ENCODE measurements around the gene MESP2. TPM values are rescaled to one million over a fixed set of nuclear protein-coding genes. Genes with fewer than 3 reads are reported as not detected.
A peak's percentile ranks its signal among the peaks of the same experiment; 100 is the strongest.

The MESP2 gene
- total RNA-seq, 2 donors from 2014 or later: 0.32 to 0.38 TPM

- intact Hi-C loops (cut with DNase I): no loop called here
- no peak for DNase-seq (ENCODE audit: low spot score)
Observed at GRCh38 chr15:89808160-89808870, 32.2 kb downstream of the MESP2 start.

GRCh38 chr15:89809093-89809786, 33.1 kb downstream of the MESP2 start:
- intact Hi-C loops (cut with DNase I): no loop called here
- DNase-seq (ENCODE audit: low spot score): no peak

GRCh38 chr15:89809787-89810148, 33.6 kb downstream of the MESP2 start:
- intact Hi-C loops (cut with DNase I): no loop called here
- no peak for DNase-seq (ENCODE audit: low spot score)

- intact Hi-C loops (cut with DNase I): no loop called here
- DNase-seq (ENCODE audit: low spot score): no peak
Observed at GRCh38 chr15:89810837-89811236, 34.7 kb downstream of the MESP2 start.

- intact Hi-C loops (cut with DNase I): loop anchor here in 1 of 2 donors (2.0 kb wide), 1 partner anchor 13 kb away; no protein-coding TSS in a partner anchor
- DNase-seq (ENCODE audit: low spot score): peak; percentile 91
Observed at GRCh38 chr15:89812011-89812846, 36.1 kb downstream of the MESP2 start.

GRCh38 chr15:89812847-89813320, 36.8 kb downstream of the MESP2 start:
- intact Hi-C loops (cut with DNase I): loop anchor here in 1 of 2 donors (2.0 kb wide), 1 partner anchor 14 kb away; no protein-coding TSS in a partner anchor
- no peak for DNase-seq (ENCODE audit: low spot score)

GRCh38 chr15:89813381-89814111, 37.4 kb downstream of the MESP2 start:
- DNase-seq (ENCODE audit: low spot score): no peak
- intact Hi-C loops (cut with DNase I): loop anchor here in 1 of 2 donors (2.0 kb wide), 1 partner anchor 15 kb away; no protein-coding TSS in a partner anchor

GRCh38 chr15:89814112-89814742, 38.1 kb downstream of the MESP2 start:
- no peak for DNase-seq (ENCODE audit: low spot score)
- intact Hi-C loops (cut with DNase I): no loop called here

GRCh38 chr15:89815769-89816168, 39.6 kb downstream of the MESP2 start:
- intact Hi-C loops (cut with DNase I): no loop called here
- no peak for DNase-seq (ENCODE audit: low spot score)

GRCh38 chr15:89817701-89818280, 41.7 kb downstream of the MESP2 start:
- intact Hi-C loops (cut with DNase I): no loop called here
- DNase-seq (ENCODE audit: low spot score): no peak

- intact Hi-C loops (cut with DNase I): no loop called here
- no peak for DNase-seq (ENCODE audit: low spot score)
Observed at GRCh38 chr15:89818287-89818686, 42.2 kb downstream of the MESP2 start.

GRCh38 chr15:89820666-89821611, 44.8 kb downstream of the MESP2 start:
- intact Hi-C loops (cut with DNase I): no loop called here

GRCh38 chr15:89822026-89822425, 45.9 kb downstream of the MESP2 start:
- intact Hi-C loops (cut with DNase I): no loop called here
- DNase-seq (ENCODE audit: low spot score): peak; percentile 44

More at GRCh38 chr15:89820666-89821611, 44.8 kb downstream of the MESP2 start:
- DNase-seq (ENCODE audit: low spot score): peak; percentile 87

GRCh38 chr15:89822611-89822950, 46.4 kb downstream of the MESP2 start:
- DNase-seq (ENCODE audit: low spot score): peak; percentile 72
- intact Hi-C loops (cut with DNase I): no loop called here

GRCh38 chr15:89822951-89823711, 47.0 kb downstream of the MESP2 start:
- DNase-seq (ENCODE audit: low spot score): peak; percentile 83

GRCh38 chr15:89823836-89824606, 47.9 kb downstream of the MESP2 start:
- intact Hi-C loops (cut with DNase I): no loop called here
- peak; percentile 64 for DNase-seq (ENCODE audit: low spot score)

More at GRCh38 chr15:89822951-89823711, 47.0 kb downstream of the MESP2 start:
- intact Hi-C loops (cut with DNase I): no loop called here

All from posterior vena cava (tissue), 2 donors.